ENCODE data around the gene ANKRD24. TPM values are rescaled to one million over a fixed set of nuclear protein-coding genes. Genes with fewer than 3 reads are reported as not detected.
A peak's percentile ranks its signal among the peaks of the same experiment; 100 is the strongest.

Gene ANKRD24
- total and polyA plus RNA-seq, 2 of the 13 experiments (the other 11 are each of a cell fraction or from before 2014, with no cell fraction given), result 0.13 to 0.24 TPM

GRCh38 chr19:4234142-4234861, 51.8 kb downstream of the ANKRD24 start (continued):
- TF ChIP-seq DBP (CRISPR knock-in tag; IDR thresholded peaks at IDR 0.05; ENCODE audit: not compliant biosample characterization) (peak; percentile 26), GTF2F1 (IDR thresholded peaks at IDR 0.05; ENCODE audit: low read length) (no peak), KIAA2018 (CRISPR knock-in tag; IDR thresholded peaks at IDR 0.05; ENCODE audit: borderline replicate concordance) (no peak), NR2F1 (CRISPR knock-in tag; IDR thresholded peaks at IDR 0.05) (no peak), ZFP90 (CRISPR knock-in tag; IDR thresholded peaks at IDR 0.05; ENCODE audit: borderline replicate concordance) (no peak), FOXA1 (IDR thresholded peaks at IDR 0.05) (no peak), FOXA1 (CRISPR knock-in tag; IDR thresholded peaks at IDR 0.05) (no peak), ATF5 (CRISPR knock-in tag; IDR thresholded peaks at IDR 0.05; ENCODE audit: low read depth) (no peak), ZNF746 (CRISPR knock-in tag; IDR thresholded peaks at IDR 0.05) (0 out of 2 replicates have a peak, but pooled peaks have one; percentile 9), ZNF788 (CRISPR knock-in tag; IDR thresholded peaks at IDR 0.05; ENCODE audit: borderline replicate concordance) (no peak), ZNF879 (CRISPR knock-in tag; IDR thresholded peaks at IDR 0.05) (no peak; the same call in 1 of the 2 replicates), MYPOP (CRISPR knock-in tag; IDR thresholded peaks at IDR 0.05) (no peak; the same call in 1 of the 2 replicates), ZNF512 (CRISPR knock-in tag; IDR thresholded peaks at IDR 0.05) (no peak), KLF16 (CRISPR knock-in tag; IDR thresholded peaks at IDR 0.05) (peak in 1 of 2 experiments; percentile 17; a peak in 1 of 4 replicates), RELA (CRISPR knock-in tag; IDR thresholded peaks at IDR 0.05) (no peak), MTA1 (CRISPR knock-in tag; IDR thresholded peaks at IDR 0.05; ENCODE audit: borderline replicate concordance) (no peak)
